HG03060 (cell line): Measurements from ENCODE around the gene SACM1L.

Experiments
- ATAC-seq: cut with Tn5 transposase; IDR thresholded peaks from one replicate; pipeline ENCODE4 v1.9.1; 2021; ENCODE audit warnings: low read depth, moderate number of reproducible peaks; ENCODE audit not compliant: unreplicated experiment

The SACM1L gene

GRCh38 chr3:45688882-45689786 lies at the start of gene SACM1L:
SACM1L (plus strand) TSS chr3:45689396; CDS start chr3:45689466, 70 bp downstream.
- peak; percentile 80 for ATAC-seq

GRCh38 chr3:45640091-45640507 lies 49.1 kb upstream of the SACM1L start:
- no peak for ATAC-seq

- ATAC-seq: no peak
Observed at GRCh38 chr3:45640724-45641361, 48.4 kb upstream of the SACM1L start.

DNA sequence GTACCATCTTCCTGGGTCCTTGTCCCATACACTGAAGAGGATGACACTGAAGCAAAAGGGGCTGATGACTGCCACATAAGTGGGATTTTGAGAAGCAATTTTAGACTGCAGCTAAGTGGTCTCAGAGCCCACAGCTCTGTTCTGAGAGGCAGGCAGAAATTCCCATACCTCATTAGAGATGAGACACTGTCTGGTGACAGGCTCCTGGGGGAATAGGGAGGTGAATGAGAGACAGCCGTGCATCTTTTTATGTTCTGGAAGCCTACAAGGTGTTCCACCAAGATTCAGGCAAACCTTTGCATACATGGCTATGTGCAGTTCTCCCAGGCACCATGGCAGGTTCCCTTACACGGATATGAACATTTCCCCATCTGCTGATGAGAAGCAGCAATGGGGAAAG lies 47.4 kb upstream of the SACM1L start:
- no peak for ATAC-seq

DNA sequence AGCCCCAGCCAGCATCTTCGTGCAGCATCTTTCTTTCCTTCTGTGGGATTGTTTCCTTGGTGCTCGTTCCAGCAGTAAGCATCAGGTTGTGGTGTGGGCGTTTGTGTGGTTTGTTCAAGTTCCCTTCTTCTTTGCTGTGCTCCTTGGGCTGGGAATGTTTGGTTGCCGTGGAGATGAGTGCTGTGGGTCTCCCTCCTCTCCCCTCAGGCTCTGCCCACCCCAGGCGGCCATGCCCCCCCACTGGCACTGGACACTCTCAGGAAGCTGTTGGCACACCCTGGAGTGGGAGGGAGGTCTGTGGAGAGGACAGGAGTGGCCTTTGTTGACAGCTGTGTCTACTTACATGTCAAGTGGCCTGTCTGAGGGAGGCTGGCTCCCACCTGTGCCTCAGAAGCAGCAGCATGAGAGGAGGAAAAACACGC lies 46.5 kb upstream of the SACM1L start:
- ATAC-seq: no peak

GRCh38 chr3:45644063-45644790 lies 45.0 kb upstream of the SACM1L start:
- ATAC-seq: no peak

GRCh38 chr3:45644791-45645201 lies 44.4 kb upstream of the SACM1L start:
- ATAC-seq: no peak

GRCh38 chr3:45646051-45646585 lies 43.1 kb upstream of the SACM1L start:
- no peak for ATAC-seq

GRCh38 chr3:45647148-45647619 lies 42.0 kb upstream of the SACM1L start:
- no peak for ATAC-seq

- no peak for ATAC-seq
Observed at GRCh38 chr3:45653205-45653604, 36.0 kb upstream of the SACM1L start.

GRCh38 chr3:45654397-45654944 lies 34.7 kb upstream of the SACM1L start:
- ATAC-seq: no peak

- ATAC-seq: no peak
Observed at GRCh38 chr3:45655906-45656305, 33.3 kb upstream of the SACM1L start.

DNA sequence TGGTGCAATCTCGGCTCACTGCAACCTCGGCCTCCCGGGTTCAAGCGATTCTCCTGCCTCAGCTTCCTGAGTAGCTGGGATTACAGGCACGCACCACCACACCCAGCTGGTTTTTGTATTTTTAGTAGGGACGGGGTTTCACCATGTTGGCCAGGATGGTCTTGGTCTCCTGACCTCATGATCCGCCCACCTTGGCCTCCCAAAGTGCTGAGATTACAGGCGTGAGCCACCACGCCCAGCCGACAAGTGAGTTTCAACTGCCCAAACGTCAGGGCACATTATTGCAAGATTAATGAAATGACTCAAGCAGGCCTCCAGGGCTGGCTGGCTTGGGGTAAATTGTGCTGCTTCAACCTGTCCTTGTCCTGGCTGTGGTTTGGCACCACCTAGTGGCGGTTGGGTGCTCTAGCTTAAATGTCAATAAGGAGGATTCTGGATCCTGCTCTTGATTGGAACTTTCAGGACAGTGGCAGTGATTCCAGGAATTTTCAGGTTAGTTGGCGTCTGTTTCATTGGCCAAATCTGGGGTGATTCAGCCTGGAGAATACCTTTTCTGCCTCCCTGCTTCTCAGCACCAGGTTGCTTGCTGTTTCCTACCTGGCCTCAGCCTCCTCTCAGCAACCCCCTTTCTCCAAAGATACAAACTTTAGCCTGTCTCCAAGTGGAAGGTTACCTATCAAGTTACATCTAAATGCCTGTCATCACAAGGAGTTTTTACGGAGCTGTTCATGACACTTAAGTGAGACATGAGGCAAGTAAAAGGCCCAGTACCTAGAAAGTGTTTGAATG lies 32.4 kb upstream of the SACM1L start:
- no peak for ATAC-seq

DNA sequence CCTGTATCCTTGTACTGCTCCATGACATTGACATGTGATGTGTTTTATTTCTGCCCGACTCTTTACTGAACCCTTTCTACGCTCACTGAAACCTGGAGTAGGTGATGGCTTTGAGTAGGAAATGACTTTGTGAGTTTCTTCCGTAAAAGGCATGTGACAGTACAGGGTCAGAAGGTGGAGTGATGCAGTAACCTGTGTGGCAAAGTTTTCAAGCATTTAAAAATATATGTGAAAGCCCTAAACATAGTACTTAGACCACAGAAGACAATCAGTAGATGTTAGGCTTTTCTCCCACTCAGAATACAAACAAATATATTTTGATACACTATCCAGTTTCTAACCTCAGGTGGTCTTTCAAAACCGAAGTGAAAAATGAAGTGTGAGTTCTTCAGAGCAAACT lies 31.3 kb upstream of the SACM1L start:
- peak; percentile 39 for ATAC-seq

GRCh38 chr3:45659661-45660566 lies 29.3 kb upstream of the SACM1L start:
- no peak for ATAC-seq

- no peak for ATAC-seq
Observed at GRCh38 chr3:45660567-45660901, 28.7 kb upstream of the SACM1L start.

DNA sequence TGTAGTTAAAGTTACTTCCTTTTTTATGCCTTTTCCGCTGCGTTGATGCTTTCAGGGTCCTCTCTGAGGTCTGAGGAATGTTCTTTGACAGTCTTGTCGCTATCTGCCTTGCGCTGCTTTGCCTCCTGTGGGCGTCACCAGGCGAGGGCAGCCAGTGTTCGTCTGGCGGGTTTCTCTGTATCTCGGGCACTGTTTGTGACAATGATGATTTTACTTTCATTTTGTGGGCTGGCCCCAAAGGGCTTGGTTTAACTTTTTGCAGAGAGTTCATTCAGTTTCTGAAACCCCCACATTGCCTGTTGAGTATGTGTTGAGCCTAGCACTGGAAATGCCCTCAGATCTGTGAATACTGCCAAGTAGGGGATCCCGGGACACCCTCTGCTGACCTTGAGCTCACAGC lies 24.6 kb upstream of the SACM1L start:
- ATAC-seq: peak; percentile 49

DNA sequence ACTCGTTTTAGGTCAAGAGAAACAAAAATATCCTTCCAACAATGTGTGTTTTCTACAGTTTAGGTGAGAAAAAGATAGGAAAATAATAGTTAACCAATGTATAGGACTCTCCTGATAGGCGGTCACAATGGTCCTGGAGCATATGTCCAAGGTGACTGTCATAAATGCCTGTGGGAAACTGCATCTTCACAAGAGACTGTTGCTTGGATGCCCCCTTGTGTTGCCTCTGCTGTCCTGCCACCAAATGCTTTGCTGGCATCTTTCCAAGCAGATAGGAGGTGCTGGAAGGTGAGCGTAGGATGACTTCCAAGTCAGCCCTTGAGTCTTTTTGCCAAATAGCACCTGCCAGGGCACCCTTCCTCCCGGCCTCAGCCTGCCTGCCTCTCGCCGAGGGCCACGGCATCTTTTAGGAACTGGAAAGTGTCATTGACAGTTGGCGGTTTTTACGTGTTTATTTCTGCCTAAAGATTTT lies 24.1 kb upstream of the SACM1L start:
- peak; percentile 23 for ATAC-seq
